Measurements from ENCODE around the gene TTC13.

DNA sequence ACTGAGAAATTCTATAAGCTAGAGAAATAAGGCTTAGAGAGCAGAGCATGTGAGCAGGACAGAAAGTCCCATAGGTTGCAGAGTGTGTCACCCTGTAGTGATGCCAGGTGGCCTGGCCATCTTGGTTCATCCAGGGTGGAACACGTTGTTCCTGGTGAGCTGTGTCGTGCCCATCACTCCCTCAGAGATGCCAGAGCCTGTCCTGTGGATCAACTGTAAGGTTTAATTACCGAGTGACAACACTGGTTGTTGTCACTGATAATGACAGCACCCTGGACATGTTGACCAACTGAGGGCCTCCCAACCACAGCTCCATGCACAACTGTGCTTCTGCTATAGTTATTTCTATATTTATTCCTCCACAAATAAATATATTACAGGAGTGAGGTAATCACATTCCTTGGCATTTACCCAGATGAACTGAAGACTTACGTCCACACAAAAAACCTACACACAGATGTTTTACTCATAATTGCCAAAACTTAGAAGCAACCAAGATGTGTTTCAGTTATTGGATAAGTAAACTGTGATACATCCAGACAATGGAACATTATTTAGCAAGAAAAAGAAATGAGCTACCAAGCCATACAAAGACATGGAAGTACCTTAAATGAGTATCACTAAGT lies 116.6 kb downstream of the TTC13 start:
- no peak for TF ChIP-seq TAF1 (IDR thresholded peaks at IDR 0.05; ENCODE audit: borderline replicate concordance, low read depth, low read length)
- TF ChIP-seq, protein P1, sequence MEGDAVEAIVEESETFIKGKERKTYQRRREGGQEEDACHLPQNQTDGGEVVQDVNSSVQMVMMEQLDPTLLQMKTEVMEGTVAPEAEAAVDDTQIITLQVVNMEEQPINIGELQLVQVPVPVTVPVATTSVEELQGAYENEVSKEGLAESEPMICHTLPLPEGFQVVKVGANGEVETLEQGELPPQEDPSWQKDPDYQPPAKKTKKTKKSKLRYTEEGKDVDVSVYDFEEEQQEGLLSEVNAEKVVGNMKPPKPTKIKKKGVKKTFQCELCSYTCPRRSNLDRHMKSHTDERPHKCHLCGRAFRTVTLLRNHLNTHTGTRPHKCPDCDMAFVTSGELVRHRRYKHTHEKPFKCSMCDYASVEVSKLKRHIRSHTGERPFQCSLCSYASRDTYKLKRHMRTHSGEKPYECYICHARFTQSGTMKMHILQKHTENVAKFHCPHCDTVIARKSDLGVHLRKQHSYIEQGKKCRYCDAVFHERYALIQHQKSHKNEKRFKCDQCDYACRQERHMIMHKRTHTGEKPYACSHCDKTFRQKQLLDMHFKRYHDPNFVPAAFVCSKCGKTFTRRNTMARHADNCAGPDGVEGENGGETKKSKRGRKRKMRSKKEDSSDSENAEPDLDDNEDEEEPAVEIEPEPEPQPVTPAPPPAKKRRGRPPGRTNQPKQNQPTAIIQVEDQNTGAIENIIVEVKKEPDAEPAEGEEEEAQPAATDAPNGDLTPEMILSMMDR (IDR thresholded peaks at IDR 0.05): no peak
- no peak for TF ChIP-seq TEAD4 (IDR thresholded peaks at IDR 0.05; ENCODE audit: borderline replicate concordance, insufficient read depth)
- no peak for TF ChIP-seq POLR2AphosphoS5 (IDR thresholded peaks at IDR 0.05; ENCODE audit: low read depth, low read length)
- TF ChIP-seq, protein P2, sequence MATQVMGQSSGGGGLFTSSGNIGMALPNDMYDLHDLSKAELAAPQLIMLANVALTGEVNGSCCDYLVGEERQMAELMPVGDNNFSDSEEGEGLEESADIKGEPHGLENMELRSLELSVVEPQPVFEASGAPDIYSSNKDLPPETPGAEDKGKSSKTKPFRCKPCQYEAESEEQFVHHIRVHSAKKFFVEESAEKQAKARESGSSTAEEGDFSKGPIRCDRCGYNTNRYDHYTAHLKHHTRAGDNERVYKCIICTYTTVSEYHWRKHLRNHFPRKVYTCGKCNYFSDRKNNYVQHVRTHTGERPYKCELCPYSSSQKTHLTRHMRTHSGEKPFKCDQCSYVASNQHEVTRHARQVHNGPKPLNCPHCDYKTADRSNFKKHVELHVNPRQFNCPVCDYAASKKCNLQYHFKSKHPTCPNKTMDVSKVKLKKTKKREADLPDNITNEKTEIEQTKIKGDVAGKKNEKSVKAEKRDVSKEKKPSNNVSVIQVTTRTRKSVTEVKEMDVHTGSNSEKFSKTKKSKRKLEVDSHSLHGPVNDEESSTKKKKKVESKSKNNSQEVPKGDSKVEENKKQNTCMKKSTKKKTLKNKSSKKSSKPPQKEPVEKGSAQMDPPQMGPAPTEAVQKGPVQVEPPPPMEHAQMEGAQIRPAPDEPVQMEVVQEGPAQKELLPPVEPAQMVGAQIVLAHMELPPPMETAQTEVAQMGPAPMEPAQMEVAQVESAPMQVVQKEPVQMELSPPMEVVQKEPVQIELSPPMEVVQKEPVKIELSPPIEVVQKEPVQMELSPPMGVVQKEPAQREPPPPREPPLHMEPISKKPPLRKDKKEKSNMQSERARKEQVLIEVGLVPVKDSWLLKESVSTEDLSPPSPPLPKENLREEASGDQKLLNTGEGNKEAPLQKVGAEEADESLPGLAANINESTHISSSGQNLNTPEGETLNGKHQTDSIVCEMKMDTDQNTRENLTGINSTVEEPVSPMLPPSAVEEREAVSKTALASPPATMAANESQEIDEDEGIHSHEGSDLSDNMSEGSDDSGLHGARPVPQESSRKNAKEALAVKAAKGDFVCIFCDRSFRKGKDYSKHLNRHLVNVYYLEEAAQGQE (IDR thresholded peaks at IDR 0.05; ENCODE audit: low read depth, low read length): no peak
- TF ChIP-seq ELF1 (IDR thresholded peaks at IDR 0.05): no peak
- no peak for TF ChIP-seq EP300 (IDR thresholded peaks at IDR 0.05; ENCODE audit: borderline replicate concordance in 1 of 2, low read depth in 1 of 2, low read length in 1 of 2)

Data from SK-N-SH (cell line).